B cell (primary cell): ENCODE results near the gene FNDC3A. TPM values are rescaled to one million over a fixed set of nuclear protein-coding genes. Genes with fewer than 3 reads are reported as not detected.

Source experiments
- ATAC-seq: fragments of 200-7000 bp; cut with Tn5 transposase; one replicate; pipeline ENCODE4 v1.10.0; 2021; ENCODE audit warnings: low read depth, mild to moderate bottlenecking, moderate number of reproducible peaks, moderate library complexity
- CTCF ChIA-PET: fragments of 350-600 bp; sonication (Branson Sonifier 250); formaldehyde crosslinking; loops from one replicate; lab custom pipeline; 2021; ENCODE audit warnings: antibody characterized with exemption, inconsistent platforms; lab: Charles Lee
- POLR2A ChIA-PET: fragments of 350-600 bp; sonication (Branson Sonifier 250); formaldehyde crosslinking; loops from one replicate; lab custom pipeline; 2021; ENCODE audit warnings: antibody characterized with exemption; lab: Charles Lee
- DNase-seq: peaks from one replicate; pipeline ENCODE4 v3.0.0; 2013
- H2AFZ ChIP-seq: 2 replicates; pipeline ENCODE4 v1.6.1; 2012; ENCODE audit warnings: mild to moderate bottlenecking, low read depth, low read length; ENCODE audit not compliant: insufficient read depth, poor library complexity, severe bottlenecking
- H3K27ac ChIP-seq, 2 donors: 1 replicate in 1 of 2; 2 replicates in 1 of 2; pipeline ENCODE4 v1.5.1; 2012 to 2013; ENCODE audit warnings: low read length in 2 of 2, mild to moderate bottlenecking in 2 of 2, moderate library complexity in 1 of 2
- H3K27me3 ChIP-seq, 4 experiments: fragments of 200-600 bp in 1 of 4; sonication (generic) in 1 of 4; replicated peaks in 1 of 4; 1 replicate in 2 of 4; 2 replicates in 2 of 4; pipeline versions ENCODE4 v1.6.1 to v1.7.0; 2013 to 2016; ENCODE audit warnings: low read length in 3 of 4, mild to moderate bottlenecking in 2 of 4, mixed read lengths in 1 of 4, moderate library complexity in 1 of 4; ENCODE audit not compliant: insufficient read depth in 4 of 4, control insufficient read depth in 3 of 4; ENCODE audit errors: control extremely low read depth in 1 of 4
- H3K36me3 ChIP-seq, 2 experiments: replicated peaks in 1 of 2; 1 replicate in 1 of 2; 2 replicates in 1 of 2; pipeline versions ENCODE4 v1.6.1 to v1.7.1; 2013; ENCODE audit warnings: low read length in 1 of 2; ENCODE audit not compliant: insufficient read depth in 2 of 2, control insufficient read depth in 1 of 2; ENCODE audit errors: control extremely low read depth in 1 of 2, extremely low read depth in 1 of 2
- H3K4me1 ChIP-seq, 2 donors: fragments of 200-600 bp in 1 of 2; sonication (generic) in 1 of 2; 1 replicate in 1 of 2; 2 replicates in 1 of 2; pipeline versions ENCODE4 v1.5.1 to v1.6.1; 2013 to 2017; ENCODE audit warnings: low read length in 2 of 2; ENCODE audit not compliant: control insufficient read depth in 2 of 2, insufficient read depth in 2 of 2
- H3K4me2 ChIP-seq: replicated peaks from 2 replicates; pipeline ENCODE3; 2012; ENCODE audit warnings: mild to moderate bottlenecking, low read depth, low read length; ENCODE audit not compliant: poor library complexity, severe bottlenecking
- H3K4me3 ChIP-seq, 5 experiments: fragments of 200-600 bp in 1 of 5; sonication (generic) in 1 of 5; 1 replicate in 3 of 5; 2 replicates in 2 of 5; pipeline versions ENCODE4 v1.5.1 to v1.7.0; 2011 to 2016; ENCODE audit warnings: low read length in 4 of 5, mild to moderate bottlenecking in 4 of 5, low read depth in 2 of 5, control low read depth in 1 of 5, moderate library complexity in 1 of 5; ENCODE audit not compliant: insufficient read depth in 1 of 5; ENCODE audit errors: control extremely low read depth in 1 of 5, extremely low read depth in 1 of 5
- H3K79me2 ChIP-seq: fragments of 200-600 bp; sonication (generic); one replicate; pipeline ENCODE4 v1.6.0; 2016; ENCODE audit warnings: low read length; ENCODE audit not compliant: control insufficient read depth, insufficient read depth
- H3K9ac ChIP-seq: fragments of 200-600 bp; sonication (generic); 2 replicates; pipeline ENCODE4 v1.6.1; 2017; ENCODE audit warnings: mild to moderate bottlenecking, low read length, moderate library complexity
- H3K9me3 ChIP-seq, 3 donors: one replicate each; pipeline versions ENCODE4 v1.6.1 to v1.7.1; 2013; ENCODE audit warnings: low read length in 2 of 3; ENCODE audit not compliant: control insufficient read depth in 2 of 3, insufficient read depth in 1 of 3; ENCODE audit errors: control extremely low read depth in 1 of 3
- H4K20me1 ChIP-seq: 2 replicates; pipeline ENCODE4 v1.6.0; 2012; ENCODE audit warnings: mild to moderate bottlenecking, low read length; ENCODE audit not compliant: insufficient read depth, control insufficient read depth, poor library complexity, severe bottlenecking
- H3K27ac Mint-ChIP-seq: one replicate; pipeline ENCODE4 v1.8.0; 2021; ENCODE audit warnings: mixed read lengths
- H3K27me3 Mint-ChIP-seq: one replicate; pipeline ENCODE4 v1.8.0; 2021; ENCODE audit warnings: mixed read lengths
- H3K4me1 Mint-ChIP-seq: one replicate; pipeline ENCODE4 v1.8.0; 2021; ENCODE audit warnings: mixed read lengths
- H3K4me3 Mint-ChIP-seq: one replicate; pipeline ENCODE4 v1.8.0; 2021; ENCODE audit warnings: mixed read lengths
- H3K9me3 Mint-ChIP-seq: one replicate; pipeline ENCODE4 v1.8.0; 2022; ENCODE audit warnings: mixed read lengths; ENCODE audit not compliant: insufficient read depth
- EZH2 ChIP-seq: IDR thresholded peaks from 2 replicates; pipeline ENCODE4 v1.6.1; 2012; ENCODE audit warnings: borderline replicate concordance, low read depth, mild to moderate bottlenecking, moderate library complexity, low read length; ENCODE audit not compliant: insufficient read depth, poor library complexity, severe bottlenecking
- WGBS: methylation state at CpG from one replicate; pipeline ENCODE4 v1.1.5; 2013; ENCODE audit warnings: missing lambda C conversion rate; ENCODE audit not compliant: insufficient coverage; 5-methylcytosine and 5-hydroxymethylcytosine counted together
- intact Hi-C: fragments of 100-400 bp; cut with micrococcal nuclease; formaldehyde crosslinking; loops from one replicate; pipeline ENCODE4 v1.10.0; 2022
- polyA plus RNA-seq: library from polyadenylated mRNA; depleted of rRNA; stranded (reverse); fragments of >200 nt; gene quantifications from 2 replicates; pipeline ENCODE4 v1.2.3, GENCODE V29; 2012
- total RNA-seq, 2 donors: library from RNA; stranded (reverse); fragments of 120-200 nt in 1 of 2; gene quantifications; 1 replicate in 1 of 2; 2 replicates in 1 of 2; pipeline versions ENCODE4 v1.2.3 to v1.2.4, GENCODE V29; 2013 to 2022
- TF ChIP-seq, protein P1 (sequence below): fragments of 200-600 bp; IDR thresholded peaks from one replicate; pipeline ENCODE4 v1.8.0; 2022; ENCODE audit warnings: antibody characterized with exemption, mild to moderate bottlenecking

The FNDC3A gene
- total and polyA plus RNA-seq, 2 donors (not counting 1 experiment from before 2014, with no cell fraction given) = 13.5 to 37.1 TPM

DNA sequence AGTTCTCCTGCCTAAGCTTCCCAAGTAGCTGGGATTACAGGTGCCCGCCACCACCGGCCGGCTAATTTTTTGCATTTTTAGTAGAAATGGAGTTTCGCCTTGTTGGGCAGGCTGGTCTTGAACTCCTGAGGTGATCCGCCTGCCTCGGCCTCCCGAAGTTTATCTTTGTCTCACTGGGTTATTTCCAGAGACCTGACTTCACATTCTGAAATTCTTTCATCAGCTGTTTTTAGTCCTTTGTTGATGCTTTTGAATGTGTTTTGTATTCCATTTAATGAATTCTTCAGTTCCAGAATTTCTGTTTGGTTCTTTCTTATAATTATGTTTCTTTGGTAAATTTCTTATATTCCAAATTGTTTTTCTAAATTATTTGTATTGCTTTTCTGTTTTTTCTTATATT, 189.0 kb downstream of the FNDC3A start:
- H3K4me3 Mint-ChIP-seq = no peak overlapping the region
- TF ChIP-seq, protein P1, sequence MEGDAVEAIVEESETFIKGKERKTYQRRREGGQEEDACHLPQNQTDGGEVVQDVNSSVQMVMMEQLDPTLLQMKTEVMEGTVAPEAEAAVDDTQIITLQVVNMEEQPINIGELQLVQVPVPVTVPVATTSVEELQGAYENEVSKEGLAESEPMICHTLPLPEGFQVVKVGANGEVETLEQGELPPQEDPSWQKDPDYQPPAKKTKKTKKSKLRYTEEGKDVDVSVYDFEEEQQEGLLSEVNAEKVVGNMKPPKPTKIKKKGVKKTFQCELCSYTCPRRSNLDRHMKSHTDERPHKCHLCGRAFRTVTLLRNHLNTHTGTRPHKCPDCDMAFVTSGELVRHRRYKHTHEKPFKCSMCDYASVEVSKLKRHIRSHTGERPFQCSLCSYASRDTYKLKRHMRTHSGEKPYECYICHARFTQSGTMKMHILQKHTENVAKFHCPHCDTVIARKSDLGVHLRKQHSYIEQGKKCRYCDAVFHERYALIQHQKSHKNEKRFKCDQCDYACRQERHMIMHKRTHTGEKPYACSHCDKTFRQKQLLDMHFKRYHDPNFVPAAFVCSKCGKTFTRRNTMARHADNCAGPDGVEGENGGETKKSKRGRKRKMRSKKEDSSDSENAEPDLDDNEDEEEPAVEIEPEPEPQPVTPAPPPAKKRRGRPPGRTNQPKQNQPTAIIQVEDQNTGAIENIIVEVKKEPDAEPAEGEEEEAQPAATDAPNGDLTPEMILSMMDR = no peak
- TF ChIP-seq EZH2 = no peak
- H2AFZ ChIP-seq = no peak overlapping the region
- peaks cover 6 to 38% of the 10 kb centered on the region in 2 experiments for H3K36me3 ChIP-seq
- H3K79me2 ChIP-seq = peaks cover 11% of the 10 kb centered on the region
- ChIA-PET CTCF (interaction anchor here (1.2 kb wide), 1 partner anchor 28 kb away, joined by 3 read pairs; no protein-coding TSS in a partner anchor), POLR2A (no interaction called here)
- H3K9me3 ChIP-seq = peaks cover 0 to 23% (median 14%) of the 10 kb centered on the region in 3 donors
- no peaks in the 10 kb centered on the region for H3K4me1 Mint-ChIP-seq
- ATAC-seq = no peak
- H3K9ac ChIP-seq = no peak overlapping the region
- H3K4me1 ChIP-seq = no peaks in the 10 kb centered on the region
- H3K27ac Mint-ChIP-seq = no peak overlapping the region
- intact Hi-C loops = no loop called here
- WGBS = 98% methylated on average over 6 of the region's 7 CpGs
- H3K27ac ChIP-seq = no peak overlapping the region
- peaks cover 11% of the 10 kb centered on the region for H4K20me1 ChIP-seq
- DNase-seq = no peak
- no peak overlapping the region for H3K4me3 ChIP-seq
- no peak overlapping the region for H3K4me2 ChIP-seq
- H3K27me3 Mint-ChIP-seq = no peaks in the 10 kb centered on the region
- H3K27me3 ChIP-seq = no peaks in the 10 kb centered on the region
- H3K9me3 Mint-ChIP-seq = peaks cover 11% of the 10 kb centered on the region

DNA sequence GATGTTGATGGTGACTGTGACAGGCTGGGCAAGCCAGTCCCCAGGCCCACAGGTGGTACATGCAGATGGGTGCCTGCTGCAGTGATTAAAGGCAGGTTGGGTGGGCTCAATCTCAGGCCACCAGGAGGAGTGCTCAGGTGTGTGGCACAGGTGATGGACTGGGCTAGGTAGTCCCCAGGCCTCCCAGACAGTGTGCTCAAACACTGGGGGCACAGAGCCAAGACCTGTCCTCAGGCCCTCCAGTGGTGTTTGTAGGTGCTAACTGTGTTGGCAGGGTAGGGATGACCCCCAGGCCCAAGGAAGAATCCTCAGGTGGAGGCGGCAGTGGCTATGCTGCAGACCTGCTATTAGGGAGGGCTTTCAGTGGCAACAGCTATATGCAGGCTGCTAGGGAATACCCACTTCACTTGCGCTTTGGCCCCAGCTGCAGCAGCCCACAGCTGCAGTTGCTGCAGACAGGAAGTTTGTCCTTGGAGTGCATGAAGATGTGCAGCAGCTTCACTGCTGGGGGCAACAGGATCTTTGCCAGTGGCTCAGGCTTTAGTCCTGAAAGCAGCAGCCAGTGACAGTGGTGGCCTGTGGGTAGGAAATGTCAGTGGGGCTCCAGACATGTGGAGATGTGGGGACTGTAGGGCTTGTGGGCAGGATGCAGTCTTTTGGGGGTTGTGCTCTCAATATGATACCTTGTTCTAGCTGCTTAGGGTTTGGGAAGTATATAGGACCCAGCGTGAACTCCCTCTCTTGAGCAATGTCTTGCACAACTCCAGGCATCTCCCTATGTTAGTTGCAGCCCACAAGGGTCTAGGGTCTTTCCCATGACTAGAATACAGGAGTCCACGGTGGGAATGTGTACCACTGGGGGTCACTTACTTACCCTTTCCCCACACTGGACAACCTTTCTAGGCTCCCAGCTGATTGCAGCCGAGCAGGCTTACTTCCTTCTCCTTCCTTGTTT, 190.4 kb downstream of the FNDC3A start:
- Mint-ChIP-seq H3K4me1 (no peaks in the 10 kb centered on the region), H3K27ac (no peak overlapping the region), H3K27me3 (no peaks in the 10 kb centered on the region), H3K4me3 (no peak overlapping the region), H3K9me3 (peaks cover 11% of the 10 kb centered on the region)
- Histone ChIP-seq H3K4me3 (no peak overlapping the region), H3K36me3 (peaks cover 6 to 38% of the 10 kb centered on the region in 2 experiments), H2AFZ (no peak overlapping the region), H3K4me2 (no peak overlapping the region), H3K9ac (no peak overlapping the region), H3K79me2 (peaks cover 11% of the 10 kb centered on the region), H3K9me3 (peaks cover 0 to 23% (median 14%) of the 10 kb centered on the region in 3 donors), H3K27me3 (no peaks in the 10 kb centered on the region), H3K4me1 (no peaks in the 10 kb centered on the region), H3K27ac (no peak overlapping the region), H4K20me1 (peaks cover 11% of the 10 kb centered on the region)
- intact Hi-C loops = no loop called here
- WGBS = 98% methylated on average over 4 of the region's 5 CpGs
- TF ChIP-seq, protein P1 = no peak
- TF ChIP-seq EZH2 = no peak
- no peak for DNase-seq
- CTCF ChIA-PET = no interaction called here
- POLR2A ChIA-PET = no interaction called here
- no peak for ATAC-seq
